ENCODE data around the gene SPRTN. TPM values are rescaled to one million over a fixed set of nuclear protein-coding genes. Genes with fewer than 3 reads are reported as not detected.
"Not testable (repeated sequence)": the region's sequence is repeated elsewhere in the genome, so short reads cannot be mapped to it uniquely, and the experiment has no call there.

Gene SPRTN
- polyA plus RNA-seq, 1 donor = 9.9 TPM

GRCh38 chr1:231334079-231334666, 3.9 kb upstream of the SPRTN start:
- peak overlapping the region; percentile 19 for H3K4me3 ChIP-seq (ENCODE audit: low read length)
- WGBS (ENCODE audit: insufficient coverage, low lambda C conversion rate) = no CpG with 5 or more reads among the region's 1 CpG
- peaks cover 3% of the 10 kb centered on the region for H3K4me1 ChIP-seq (ENCODE audit: control insufficient read depth, insufficient read depth, low read length)

GRCh38 chr1:231334952-231335351, 3.1 kb upstream of the SPRTN start:
- WGBS (ENCODE audit: insufficient coverage, low lambda C conversion rate) = 100% methylated on average over 3 of the region's 6 CpGs
- Histone ChIP-seq H3K4me1 (ENCODE audit: control insufficient read depth, insufficient read depth, low read length) (peaks cover 3% of the 10 kb centered on the region), H3K9me3 (ENCODE audit: control insufficient read depth, low read depth, low read length) (no peaks in the 10 kb centered on the region), H3K4me3 (ENCODE audit: low read length) (peak overlapping the region; percentile 22), H3K36me3 (ENCODE audit: control insufficient read depth, insufficient read depth, low read length) (peaks cover 3% of the 10 kb centered on the region), H3K27me3 (ENCODE audit: control insufficient read depth, insufficient read depth, low read length) (no peaks in the 10 kb centered on the region), H3K27ac (ENCODE audit: low read length) (no peak overlapping the region)
- no peak for DNase-seq

More at GRCh38 chr1:231334079-231334666, 3.9 kb upstream of the SPRTN start:
- Histone ChIP-seq H3K27me3 (ENCODE audit: control insufficient read depth, insufficient read depth, low read length) (no peaks in the 10 kb centered on the region), H3K27ac (ENCODE audit: low read length) (no peak overlapping the region), H3K36me3 (ENCODE audit: control insufficient read depth, insufficient read depth, low read length) (peaks cover 3% of the 10 kb centered on the region), H3K9me3 (ENCODE audit: control insufficient read depth, low read depth, low read length) (no peaks in the 10 kb centered on the region)
- DNase-seq = peak in 1 of 2 donors; percentile 4

GRCh38 chr1:231335663-231336602, 2.2 kb upstream of the SPRTN start:
- peaks cover 3% of the 10 kb centered on the region for H3K36me3 ChIP-seq (ENCODE audit: control insufficient read depth, insufficient read depth, low read length)
- H3K4me1 ChIP-seq (ENCODE audit: control insufficient read depth, insufficient read depth, low read length) = peaks cover 3% of the 10 kb centered on the region
- H3K9me3 ChIP-seq (ENCODE audit: control insufficient read depth, low read depth, low read length) = no peaks in the 10 kb centered on the region
- DNase-seq = peak in 1 of 2 donors; percentile 36
- H3K27me3 ChIP-seq (ENCODE audit: control insufficient read depth, insufficient read depth, low read length) = no peaks in the 10 kb centered on the region
- WGBS (ENCODE audit: insufficient coverage, low lambda C conversion rate) = no CpG with 5 or more reads among the region's 21 CpGs
- H3K4me3 ChIP-seq (ENCODE audit: low read length) = peak overlapping the region; percentile 99
- H3K27ac ChIP-seq (ENCODE audit: low read length) = no peak overlapping the region

GRCh38 chr1:231337043-231337471, 1.0 kb upstream of the SPRTN start:
- peak overlapping the region; percentile 97 for H3K27ac ChIP-seq (ENCODE audit: low read length)
- no peaks in the 10 kb centered on the region for H3K9me3 ChIP-seq (ENCODE audit: control insufficient read depth, low read depth, low read length)
- WGBS (ENCODE audit: insufficient coverage, low lambda C conversion rate) = no CpG with 5 or more reads among the region's 32 CpGs
- H3K4me3 ChIP-seq (ENCODE audit: low read length) = peak overlapping the region; percentile 99
- peaks cover 3% of the 10 kb centered on the region for H3K4me1 ChIP-seq (ENCODE audit: control insufficient read depth, insufficient read depth, low read length)
- peaks cover 4% of the 10 kb centered on the region for H3K36me3 ChIP-seq (ENCODE audit: control insufficient read depth, insufficient read depth, low read length)
- no peak for DNase-seq
- no peaks in the 10 kb centered on the region for H3K27me3 ChIP-seq (ENCODE audit: control insufficient read depth, insufficient read depth, low read length)

GRCh38 chr1:231337472-231338269, 422 bp upstream of the SPRTN start, which contains the start of gene EXOC8:
Gene EXOC8 (minus strand): TSS chr1:231337852. CDS start chr1:231337745, 107 bp downstream.
- Histone ChIP-seq H3K27me3 (ENCODE audit: control insufficient read depth, insufficient read depth, low read length) (no peaks in the 10 kb centered on the region), H3K36me3 (ENCODE audit: control insufficient read depth, insufficient read depth, low read length) (peaks cover 7% of the 10 kb centered on the region), H3K4me3 (ENCODE audit: low read length) (peak within 1 kb of the TSS; percentile 99), H3K9me3 (ENCODE audit: control insufficient read depth, low read depth, low read length) (no peaks in the 10 kb centered on the region), H3K4me1 (ENCODE audit: control insufficient read depth, insufficient read depth, low read length) (peaks cover 3% of the 10 kb centered on the region), H3K27ac (ENCODE audit: low read length) (peak within 1 kb of the TSS; percentile 97)
- 0% methylated on average over 6 of the region's 74 CpGs for WGBS (ENCODE audit: insufficient coverage, low lambda C conversion rate)
- DNase-seq = peak; percentile 99

GRCh38 chr1:231340328-231341013, 2.4 kb downstream of the SPRTN start:
- DNase-seq = no peak
- WGBS (ENCODE audit: insufficient coverage, low lambda C conversion rate) = no CpG with 5 or more reads among the region's 6 CpGs
- H3K4me3 ChIP-seq (ENCODE audit: low read length) = no peak overlapping the region
- H3K9me3 ChIP-seq (ENCODE audit: control insufficient read depth, low read depth, low read length) = no peaks in the 10 kb centered on the region
- H3K4me1 ChIP-seq (ENCODE audit: control insufficient read depth, insufficient read depth, low read length) = no peaks in the 10 kb centered on the region
- H3K36me3 ChIP-seq (ENCODE audit: control insufficient read depth, insufficient read depth, low read length) = peaks cover 18% of the 10 kb centered on the region
- no peak overlapping the region for H3K27ac ChIP-seq (ENCODE audit: low read length)
- no peaks in the 10 kb centered on the region for H3K27me3 ChIP-seq (ENCODE audit: control insufficient read depth, insufficient read depth, low read length)

GRCh38 chr1:231347961-231348360, 9.9 kb downstream of the SPRTN start:
- DNase-seq = no peak
- no peaks in the 10 kb centered on the region for H3K4me1 ChIP-seq (ENCODE audit: control insufficient read depth, insufficient read depth, low read length)
- H3K9me3 ChIP-seq (ENCODE audit: control insufficient read depth, low read depth, low read length) = no peaks in the 10 kb centered on the region
- no peak overlapping the region for H3K4me3 ChIP-seq (ENCODE audit: low read length)
- peaks cover 48% of the 10 kb centered on the region for H3K36me3 ChIP-seq (ENCODE audit: control insufficient read depth, insufficient read depth, low read length)
- no peaks in the 10 kb centered on the region for H3K27me3 ChIP-seq (ENCODE audit: control insufficient read depth, insufficient read depth, low read length)
- WGBS (ENCODE audit: insufficient coverage, low lambda C conversion rate) = 100% methylated on average over 1 of the region's 4 CpGs
- no peak overlapping the region for H3K27ac ChIP-seq (ENCODE audit: low read length)

- Histone ChIP-seq H3K36me3 (ENCODE audit: control insufficient read depth, insufficient read depth, low read length) (peaks cover 48% of the 10 kb centered on the region), H3K27ac (ENCODE audit: low read length) (no peak overlapping the region), H3K4me3 (ENCODE audit: low read length) (no peak overlapping the region), H3K4me1 (ENCODE audit: control insufficient read depth, insufficient read depth, low read length) (no peaks in the 10 kb centered on the region), H3K27me3 (ENCODE audit: control insufficient read depth, insufficient read depth, low read length) (no peaks in the 10 kb centered on the region), H3K9me3 (ENCODE audit: control insufficient read depth, low read depth, low read length) (no peaks in the 10 kb centered on the region)
- WGBS (ENCODE audit: insufficient coverage, low lambda C conversion rate) = 84% methylated on average over 4 of the region's 4 CpGs
- no peak for DNase-seq
Measured at GRCh38 chr1:231348442-231348841, 10.3 kb downstream of the SPRTN start.

- H3K27me3 ChIP-seq (ENCODE audit: control insufficient read depth, insufficient read depth, low read length); H3K27ac ChIP-seq (ENCODE audit: low read length); H3K9me3 ChIP-seq (ENCODE audit: control insufficient read depth, low read depth, low read length); H3K4me1 ChIP-seq (ENCODE audit: control insufficient read depth, insufficient read depth, low read length); DNase-seq; H3K4me3 ChIP-seq (ENCODE audit: low read length): not testable (repeated sequence)
- H3K36me3 ChIP-seq (ENCODE audit: control insufficient read depth, insufficient read depth, low read length) = peaks cover 45% of the 10 kb centered on the region
- no CpG with 5 or more reads among the region's 1 CpG for WGBS (ENCODE audit: insufficient coverage, low lambda C conversion rate)
Measured at GRCh38 chr1:231348856-231349255, 10.8 kb downstream of the SPRTN start.

All from large intestine (tissue), 3 donors.